ENCODE measurements around the gene RBBP7.

RBBP7 gene

GRCh38 chrX:16874458-16875095 is 4.4 kb upstream of the RBBP7 start:
- no peak for TF ChIP-seq CTCF (IDR thresholded peaks at IDR 0.05)
- TF ChIP-seq ZFX (IDR thresholded peaks at IDR 0.05; ENCODE audit: borderline replicate concordance): no peak
- H3K27ac ChIP-seq: no peak overlapping the region

- H3K27ac ChIP-seq: no peak overlapping the region
- no peak for TF ChIP-seq CTCF (IDR thresholded peaks at IDR 0.05)
- no peak for TF ChIP-seq ZFX (IDR thresholded peaks at IDR 0.05; ENCODE audit: borderline replicate concordance)
These were observed 2.9 kb upstream of the RBBP7 start for GRCh38 chrX:16873106-16873505.

GRCh38 chrX:16870862-16871815 is 977 bp upstream of the RBBP7 start:
- TF ChIP-seq CTCF (IDR thresholded peaks at IDR 0.05) (no peak), ZFX (IDR thresholded peaks at IDR 0.05; ENCODE audit: borderline replicate concordance) (no peak)
- peak overlapping the region; percentile 89 for H3K27ac ChIP-seq

- no peak for TF ChIP-seq CTCF (IDR thresholded peaks at IDR 0.05)
- no peak for TF ChIP-seq ZFX (IDR thresholded peaks at IDR 0.05; ENCODE audit: borderline replicate concordance)
- peak overlapping the region; percentile 89 for H3K27ac ChIP-seq
These were observed 618 bp downstream of the RBBP7 start for GRCh38 chrX:16869393-16870094.

GRCh38 chrX:16868920-16869319 is 1.2 kb downstream of the RBBP7 start:
- H3K27ac ChIP-seq: peak overlapping the region; percentile 89

GRCh38 chrX:16867947-16868346 is 2.2 kb downstream of the RBBP7 start:
- H3K27ac ChIP-seq: no peak overlapping the region
- no peak for TF ChIP-seq ZFX (IDR thresholded peaks at IDR 0.05; ENCODE audit: borderline replicate concordance)
- TF ChIP-seq CTCF (IDR thresholded peaks at IDR 0.05): no peak

More at GRCh38 chrX:16868920-16869319, 1.2 kb downstream of the RBBP7 start:
- TF ChIP-seq CTCF (IDR thresholded peaks at IDR 0.05) (no peak), ZFX (IDR thresholded peaks at IDR 0.05; ENCODE audit: borderline replicate concordance) (no peak)
